ENCODE results near the gene MYH13.

DNA sequence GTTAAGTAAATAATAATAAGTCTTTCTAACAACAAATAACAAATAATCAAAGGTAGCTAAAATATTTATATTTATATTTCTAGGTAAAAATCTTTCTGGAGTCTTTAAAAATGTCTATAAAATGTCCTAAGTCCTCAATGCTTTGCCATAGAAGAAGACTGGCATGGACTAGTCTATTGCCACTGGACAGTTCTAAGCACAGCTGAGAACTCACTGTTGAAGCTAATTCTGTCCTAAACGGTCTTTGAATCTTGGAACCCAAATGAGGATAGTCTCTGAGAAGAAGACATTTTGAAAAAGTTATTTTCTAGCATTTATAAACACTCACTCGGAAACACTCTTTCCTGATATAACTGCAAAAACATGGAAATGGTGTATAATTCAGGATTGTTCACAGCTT is 48.4 kb upstream of the MYH13 start:
- TF ChIP-seq, protein P1, sequence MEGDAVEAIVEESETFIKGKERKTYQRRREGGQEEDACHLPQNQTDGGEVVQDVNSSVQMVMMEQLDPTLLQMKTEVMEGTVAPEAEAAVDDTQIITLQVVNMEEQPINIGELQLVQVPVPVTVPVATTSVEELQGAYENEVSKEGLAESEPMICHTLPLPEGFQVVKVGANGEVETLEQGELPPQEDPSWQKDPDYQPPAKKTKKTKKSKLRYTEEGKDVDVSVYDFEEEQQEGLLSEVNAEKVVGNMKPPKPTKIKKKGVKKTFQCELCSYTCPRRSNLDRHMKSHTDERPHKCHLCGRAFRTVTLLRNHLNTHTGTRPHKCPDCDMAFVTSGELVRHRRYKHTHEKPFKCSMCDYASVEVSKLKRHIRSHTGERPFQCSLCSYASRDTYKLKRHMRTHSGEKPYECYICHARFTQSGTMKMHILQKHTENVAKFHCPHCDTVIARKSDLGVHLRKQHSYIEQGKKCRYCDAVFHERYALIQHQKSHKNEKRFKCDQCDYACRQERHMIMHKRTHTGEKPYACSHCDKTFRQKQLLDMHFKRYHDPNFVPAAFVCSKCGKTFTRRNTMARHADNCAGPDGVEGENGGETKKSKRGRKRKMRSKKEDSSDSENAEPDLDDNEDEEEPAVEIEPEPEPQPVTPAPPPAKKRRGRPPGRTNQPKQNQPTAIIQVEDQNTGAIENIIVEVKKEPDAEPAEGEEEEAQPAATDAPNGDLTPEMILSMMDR (IDR thresholded peaks at IDR 0.05) = no peak
- TF ChIP-seq EP300 (IDR thresholded peaks at IDR 0.05) = no peak
- TF ChIP-seq POLR2A (IDR thresholded peaks at IDR 0.05) = no peak
